Caco-2 (cell line): Measurements from ENCODE around the gene ILF2. TPM values are rescaled to one million over a fixed set of nuclear protein-coding genes. Genes with fewer than 3 reads are reported as not detected.
A peak's percentile ranks its signal among the peaks of the same experiment; 100 is the strongest.

Source experiments
- BruUV-seq: library from RNA; stranded (reverse); fragments of 400-500 nt; replicated peaks from 2 replicates; lab custom pipeline; 2021; lab: Mats Ljungman, UMichigan
- CTCF ChIA-PET: fragments of 300-600 bp; sonication (Branson Sonifier 250); formaldehyde crosslinking; loops from one replicate; lab custom pipeline; 2022; ENCODE audit warnings: antibody characterized with exemption; lab: Charles Lee
- POLR2A ChIA-PET: fragments of 300-600 bp; sonication (Branson Sonifier 250); formaldehyde crosslinking; loops from one replicate; lab custom pipeline; 2022; ENCODE audit warnings: antibody characterized with exemption; lab: Charles Lee
- DNase-seq, 2 experiments: peaks; one replicate each; pipeline versions ENCODE4 v3.0.0 to v3.0.0-alpha.2; 2020 to 2022
- H3K27me3 ChIP-seq: replicated peaks from 2 replicates; pipeline ENCODE4 v1.6.0; 2011; ENCODE audit warnings: low read length; ENCODE audit not compliant: control insufficient read depth, insufficient read depth
- H3K36me3 ChIP-seq: 2 replicates; pipeline ENCODE4 v1.5.1; 2011; ENCODE audit warnings: low read length; ENCODE audit not compliant: control insufficient read depth, insufficient read depth
- H3K4me1 ChIP-seq: fragments of 250-450 bp; sonication (Bioruptor Pico); 2 replicates; pipeline ENCODE4 v1.5.1; 2020; ENCODE audit warnings: mild to moderate bottlenecking
- H3K4me3 ChIP-seq: 2 replicates; pipeline ENCODE4 v1.5.1; 2011; ENCODE audit warnings: low read depth, mild to moderate bottlenecking, control low read depth, low read length
- H3K9me3 ChIP-seq: fragments of 250-450 bp; sonication (Bioruptor Pico); 2 replicates; pipeline ENCODE4 v1.5.1; 2020; ENCODE audit warnings: mild to moderate bottlenecking, moderate library complexity
- H3K27ac Mint-ChIP-seq: one replicate; pipeline ENCODE4 v1.8.0; 2022; ENCODE audit warnings: mixed read lengths; ENCODE audit not compliant: unreplicated experiment
- H3K27me3 Mint-ChIP-seq: one replicate; pipeline ENCODE4 v1.8.0; 2022; ENCODE audit warnings: mixed read lengths; ENCODE audit not compliant: insufficient read depth, unreplicated experiment
- H3K36me3 Mint-ChIP-seq: one replicate; pipeline ENCODE4 v1.8.0; 2022; ENCODE audit warnings: mild to moderate bottlenecking, mixed read lengths; ENCODE audit not compliant: insufficient read depth, unreplicated experiment
- H3K4me1 Mint-ChIP-seq: one replicate; pipeline ENCODE4 v1.8.0; 2022; ENCODE audit warnings: low read depth, mixed read lengths; ENCODE audit not compliant: unreplicated experiment
- H3K4me3 Mint-ChIP-seq: one replicate; pipeline ENCODE4 v1.8.0; 2022; ENCODE audit warnings: mild to moderate bottlenecking, moderate library complexity, mixed read lengths; ENCODE audit not compliant: unreplicated experiment
- H3K9me3 Mint-ChIP-seq: one replicate; pipeline ENCODE4 v1.8.0; 2022; ENCODE audit warnings: mixed read lengths; ENCODE audit not compliant: unreplicated experiment
- intact Hi-C: fragments of 100-400 bp; cut with micrococcal nuclease; formaldehyde crosslinking; loops from one replicate; pipeline ENCODE4 v1.10.0; 2022; ENCODE audit not compliant: unreplicated experiment
- total RNA-seq: library from RNA; stranded (reverse); gene quantifications from 2 replicates; pipeline ENCODE4 v1.2.3, GENCODE V29; 2022
- TF ChIP-seq, protein P1 (sequence below), 2 experiments: fragments of 200-600 bp in 1 of 2; IDR thresholded peaks; 1 replicate in 1 of 2; 2 replicates in 1 of 2; pipeline versions ENCODE4 v1.5.1 to v1.8.0; 2011 to 2022; ENCODE audit warnings: antibody characterized with exemption in 1 of 2, control low read depth in 1 of 2, inconsistent platforms in 1 of 2, low read depth in 1 of 2, low read length in 1 of 2, mild to moderate bottlenecking in 1 of 2, moderate library complexity in 1 of 2; ENCODE audit not compliant: insufficient read depth in 1 of 2, severe bottlenecking in 1 of 2, unreplicated experiment in 1 of 2

ILF2 gene
- total RNA-seq, 1 experiment from 2014 or later, result 287 TPM

DNA sequence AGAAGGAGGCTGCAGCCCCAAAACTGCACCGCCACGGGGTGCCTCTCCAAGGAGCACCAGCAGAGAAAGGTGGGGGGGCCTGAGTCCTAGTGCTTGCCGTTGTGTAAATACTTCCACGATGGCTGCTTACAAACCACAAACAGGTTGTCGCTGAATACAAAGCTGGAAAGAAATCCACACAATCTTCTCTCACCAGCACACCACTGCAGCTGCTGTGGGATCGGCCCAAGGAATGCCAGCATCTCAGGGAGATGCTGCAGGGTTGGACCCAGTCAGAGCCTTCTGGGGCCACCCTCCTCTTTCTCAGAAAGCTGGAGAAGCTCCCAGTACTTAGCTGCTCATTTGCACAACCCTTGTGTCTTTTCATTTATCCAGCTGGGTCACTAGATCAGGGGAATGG is 51.6 kb downstream of the ILF2 start:
- peaks cover 35% of the 10 kb centered on the region for H3K4me1 Mint-ChIP-seq
- H3K9me3 Mint-ChIP-seq, result no peaks in the 10 kb centered on the region
- H3K27me3 ChIP-seq, result no peaks in the 10 kb centered on the region
- intact Hi-C loops, result no loop called here
- H3K27ac Mint-ChIP-seq, result no peak overlapping the region
- TF ChIP-seq, protein P1, sequence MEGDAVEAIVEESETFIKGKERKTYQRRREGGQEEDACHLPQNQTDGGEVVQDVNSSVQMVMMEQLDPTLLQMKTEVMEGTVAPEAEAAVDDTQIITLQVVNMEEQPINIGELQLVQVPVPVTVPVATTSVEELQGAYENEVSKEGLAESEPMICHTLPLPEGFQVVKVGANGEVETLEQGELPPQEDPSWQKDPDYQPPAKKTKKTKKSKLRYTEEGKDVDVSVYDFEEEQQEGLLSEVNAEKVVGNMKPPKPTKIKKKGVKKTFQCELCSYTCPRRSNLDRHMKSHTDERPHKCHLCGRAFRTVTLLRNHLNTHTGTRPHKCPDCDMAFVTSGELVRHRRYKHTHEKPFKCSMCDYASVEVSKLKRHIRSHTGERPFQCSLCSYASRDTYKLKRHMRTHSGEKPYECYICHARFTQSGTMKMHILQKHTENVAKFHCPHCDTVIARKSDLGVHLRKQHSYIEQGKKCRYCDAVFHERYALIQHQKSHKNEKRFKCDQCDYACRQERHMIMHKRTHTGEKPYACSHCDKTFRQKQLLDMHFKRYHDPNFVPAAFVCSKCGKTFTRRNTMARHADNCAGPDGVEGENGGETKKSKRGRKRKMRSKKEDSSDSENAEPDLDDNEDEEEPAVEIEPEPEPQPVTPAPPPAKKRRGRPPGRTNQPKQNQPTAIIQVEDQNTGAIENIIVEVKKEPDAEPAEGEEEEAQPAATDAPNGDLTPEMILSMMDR (IDR thresholded peaks at IDR 0.05; ENCODE audit: insufficient read depth in 1 of 2, low read depth in 1 of 2, low read length in 1 of 2, severe bottlenecking in 1 of 2, unreplicated experiment in 1 of 2), result no peak
- POLR2A ChIA-PET, result interaction anchor here (3.8 kb wide), 1 partner anchor 8 kb away, joined by 43 read pairs; the partner anchor contains the start of gene S100A13
- DNase-seq, result no peak
- CTCF ChIA-PET, result interaction anchor here (1.0 to 3.8 kb wide), 6 partner anchors 8 to 84 kb away, joined by 3 to 56 read pairs (median 5); partner anchors contain the start of genes CHTOP, S100A1, S100A13 and S100A6
- H3K4me3 ChIP-seq, result no peak overlapping the region
- peaks cover 26% of the 10 kb centered on the region for H3K4me1 ChIP-seq
- H3K27me3 Mint-ChIP-seq, result no peaks in the 10 kb centered on the region
- H3K36me3 Mint-ChIP-seq, result peaks cover 95% of the 10 kb centered on the region
- no peaks in the 10 kb centered on the region for H3K9me3 ChIP-seq
- H3K4me3 Mint-ChIP-seq, result no peak overlapping the region
- BruUV-seq, result no TSS peak
- no peaks in the 10 kb centered on the region for H3K36me3 ChIP-seq

DNA sequence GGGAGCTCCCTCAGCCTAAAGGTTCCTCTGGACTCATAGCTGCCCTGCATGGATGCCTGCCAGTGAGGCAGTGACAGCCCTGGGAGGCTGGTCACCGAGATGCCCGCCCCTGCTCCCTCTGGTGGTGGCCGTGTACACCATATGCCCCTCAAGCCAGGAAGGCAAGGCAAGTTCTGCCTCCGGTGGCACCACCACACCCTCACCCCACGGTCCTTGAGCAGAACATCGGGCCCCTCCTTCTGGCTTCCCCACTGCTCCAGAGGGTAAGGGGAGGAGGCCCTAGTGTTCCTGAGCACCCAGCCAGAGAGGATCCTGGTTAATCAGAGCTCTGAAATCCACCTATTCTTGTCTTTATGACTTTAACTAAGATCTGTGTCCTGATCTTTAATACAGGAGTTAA is 53.1 kb downstream of the ILF2 start:
- Histone ChIP-seq H3K4me1 (peaks cover 34% of the 10 kb centered on the region), H3K36me3 (no peaks in the 10 kb centered on the region), H3K9me3 (no peaks in the 10 kb centered on the region), H3K4me3 (no peak overlapping the region), H3K27me3 (no peaks in the 10 kb centered on the region)
- TF ChIP-seq, protein P1 (IDR thresholded peaks at IDR 0.05; ENCODE audit: insufficient read depth in 1 of 2, low read depth in 1 of 2, low read length in 1 of 2, severe bottlenecking in 1 of 2, unreplicated experiment in 1 of 2), result peak; percentile 80 to 84
- H3K4me3 Mint-ChIP-seq, result peak overlapping the region; percentile 74
- peak; percentile 88 to 91 for DNase-seq
- no peaks in the 10 kb centered on the region for H3K27me3 Mint-ChIP-seq
- H3K4me1 Mint-ChIP-seq, result peaks cover 32% of the 10 kb centered on the region
- H3K27ac Mint-ChIP-seq, result peak overlapping the region; percentile 96
- H3K36me3 Mint-ChIP-seq, result peaks cover 95% of the 10 kb centered on the region
- no TSS peak for BruUV-seq
- no peaks in the 10 kb centered on the region for H3K9me3 Mint-ChIP-seq
- intact Hi-C loops, result loop anchor here (1.0 kb wide), 2 partner anchors 45 to 106 kb away; no protein-coding TSS in a partner anchor
- ChIA-PET POLR2A (interaction anchor here (1.3 to 3.8 kb wide), 3 partner anchors 9 to 39 kb away, joined by 3 to 43 read pairs (median 25); partner anchors contain the start of gene S100A13), CTCF (interaction anchor here (0.6 to 3.8 kb wide), 11 partner anchors 10 to 138 kb away, joined by 3 to 56 read pairs (median 4); partner anchors contain the start of genes CHTOP, S100A1, S100A13 and S100A6)

DNA sequence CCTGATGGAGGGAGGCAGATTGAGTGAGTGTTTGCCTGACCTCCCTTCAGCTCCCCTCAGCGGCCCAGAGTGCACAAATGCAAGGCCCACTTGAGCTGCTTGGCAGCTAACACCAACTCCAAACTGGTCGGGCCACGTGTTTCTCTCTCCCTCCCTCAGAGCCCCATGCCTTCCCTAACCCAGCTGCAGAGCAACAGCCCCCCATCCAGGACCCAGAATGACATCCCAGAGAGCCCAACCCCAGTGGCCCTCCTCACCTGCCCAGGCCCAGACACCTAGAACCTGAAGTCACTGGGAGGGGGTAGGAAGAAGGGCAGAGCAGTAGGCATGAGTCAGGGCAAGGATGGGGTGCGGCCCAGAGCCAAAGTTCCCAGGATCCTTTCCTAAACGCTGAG is 53.9 kb downstream of the ILF2 start:
- Histone ChIP-seq H3K9me3 (no peaks in the 10 kb centered on the region), H3K36me3 (no peaks in the 10 kb centered on the region), H3K27me3 (no peaks in the 10 kb centered on the region), H3K4me1 (peaks cover 34% of the 10 kb centered on the region), H3K4me3 (no peak overlapping the region)
- BruUV-seq, result TSS peak; percentile 42
- H3K27ac Mint-ChIP-seq, result peak overlapping the region; percentile 96
- no peak for DNase-seq
- peaks cover 89% of the 10 kb centered on the region for H3K36me3 Mint-ChIP-seq
- peaks cover 34% of the 10 kb centered on the region for H3K4me1 Mint-ChIP-seq
- intact Hi-C loops, result loop anchor here (1.0 kb wide), 2 partner anchors 45 to 106 kb away; no protein-coding TSS in a partner anchor
- no peaks in the 10 kb centered on the region for H3K27me3 Mint-ChIP-seq
- TF ChIP-seq, protein P1 (IDR thresholded peaks at IDR 0.05; ENCODE audit: insufficient read depth in 1 of 2, low read depth in 1 of 2, low read length in 1 of 2, severe bottlenecking in 1 of 2, unreplicated experiment in 1 of 2), result no peak
- no peaks in the 10 kb centered on the region for H3K9me3 Mint-ChIP-seq
- ChIA-PET CTCF (interaction anchor here (0.6 to 3.8 kb wide), 12 partner anchors 9 to 139 kb away, joined by 3 to 56 read pairs (median 4); partner anchors contain the start of genes CHTOP, S100A1, S100A13 and S100A6), POLR2A (interaction anchor here (1.1 to 3.8 kb wide), 6 partner anchors 9 to 51 kb away, joined by 3 to 43 read pairs (median 8); partner anchors contain the start of gene S100A13)
- peak overlapping the region; percentile 74 for H3K4me3 Mint-ChIP-seq
